H9 (cell line): ENCODE results near the gene ST6GALNAC5. TPM values are rescaled to one million over a fixed set of nuclear protein-coding genes. Genes with fewer than 3 reads are reported as not detected.

Experiments
- DNase-seq: peaks from one replicate; pipeline ENCODE4 v3.0.0-alpha.2; 2017
- H2AFZ ChIP-seq: one replicate; pipeline ENCODE4 v1.6.1; 2013; ENCODE audit warnings: mild to moderate bottlenecking, low read length, control low read depth, moderate library complexity
- H2AK5ac ChIP-seq: 2 replicates; pipeline ENCODE4 v1.6.1; 2013; ENCODE audit warnings: low read length, control low read depth, mixed read lengths; ENCODE audit not compliant: insufficient read length
- H2BK120ac ChIP-seq: one replicate; pipeline ENCODE4 v1.6.1; 2013; ENCODE audit warnings: low read depth, mild to moderate bottlenecking, low read length, control low read depth, inconsistent platforms; ENCODE audit not compliant: poor library complexity, severe bottlenecking
- H2BK12ac ChIP-seq: 2 replicates; pipeline ENCODE4 v1.6.1; 2013; ENCODE audit warnings: low read length, control low read depth, mixed read lengths, low read depth; ENCODE audit not compliant: insufficient read length
- H2BK15ac ChIP-seq: 2 replicates; pipeline ENCODE4 v1.6.1; 2013; ENCODE audit warnings: low read depth, low read length, control low read depth
- H2BK20ac ChIP-seq: one replicate; pipeline ENCODE4 v1.6.1; 2013; ENCODE audit warnings: low read depth, mild to moderate bottlenecking, low read length, control low read depth, inconsistent platforms; ENCODE audit not compliant: poor library complexity, severe bottlenecking
- H2BK5ac ChIP-seq: 2 replicates; pipeline ENCODE4 v1.6.1; 2013; ENCODE audit warnings: low read length, control low read depth, mixed read lengths; ENCODE audit not compliant: insufficient read length
- H3K14ac ChIP-seq: 2 replicates; pipeline ENCODE4 v1.6.1; 2013; ENCODE audit warnings: low read length, control low read depth; ENCODE audit not compliant: insufficient read depth
- H3K18ac ChIP-seq: 2 replicates; pipeline ENCODE4 v1.6.1; 2013; ENCODE audit warnings: low read depth, mild to moderate bottlenecking, mixed read lengths, low read length, control low read depth; ENCODE audit not compliant: insufficient read length
- H3K23ac ChIP-seq: 2 replicates; pipeline ENCODE4 v1.6.1; 2013; ENCODE audit warnings: low read length, control low read depth, mixed read lengths, low read depth; ENCODE audit not compliant: insufficient read length
- H3K23me2 ChIP-seq: 2 replicates; pipeline ENCODE4 v1.6.1; 2013; ENCODE audit warnings: low read depth, mild to moderate bottlenecking, mixed read lengths, low read length, control low read depth; ENCODE audit not compliant: insufficient read length, poor library complexity, severe bottlenecking
- H3K27ac ChIP-seq: 2 replicates; pipeline ENCODE4 v1.5.1; 2013; ENCODE audit warnings: low read length, control low read depth, mixed read lengths, low read depth; ENCODE audit not compliant: insufficient read length
- H3K27me3 ChIP-seq: 2 replicates; pipeline ENCODE4 v1.6.1; 2013; ENCODE audit warnings: low read length, control low read depth, inconsistent platforms; ENCODE audit not compliant: insufficient read depth
- H3K4ac ChIP-seq: 2 replicates; pipeline ENCODE4 v1.6.1; 2013; ENCODE audit warnings: low read depth, mild to moderate bottlenecking, control low read depth, inconsistent platforms, low read length, moderate library complexity
- H3K4me1 ChIP-seq: 2 replicates; pipeline ENCODE4 v1.6.1; 2013; ENCODE audit warnings: low read length, control low read depth, inconsistent platforms; ENCODE audit not compliant: insufficient read depth
- H3K4me2 ChIP-seq: 2 replicates; pipeline ENCODE4 v1.6.1; 2013; ENCODE audit warnings: low read length, control low read depth, mixed read lengths; ENCODE audit not compliant: insufficient read length, insufficient read depth
- H3K56ac ChIP-seq: 2 replicates; pipeline ENCODE4 v1.6.1; 2013; ENCODE audit warnings: low read depth, mild to moderate bottlenecking, mixed read lengths, low read length, control low read depth; ENCODE audit not compliant: insufficient read length
- H3K79me1 ChIP-seq: 2 replicates; pipeline ENCODE4 v1.6.1; 2013; ENCODE audit warnings: low read depth, mild to moderate bottlenecking, moderate library complexity, low read length, control low read depth, inconsistent platforms; ENCODE audit not compliant: insufficient read depth, poor library complexity, severe bottlenecking
- H3K79me2 ChIP-seq: 2 replicates; pipeline ENCODE4 v1.6.1; 2013; ENCODE audit warnings: low read length, control low read depth, inconsistent platforms; ENCODE audit not compliant: insufficient read depth
- H3K9ac ChIP-seq: 2 replicates; pipeline ENCODE4 v1.6.1; 2013; ENCODE audit warnings: low read length, control low read depth, mixed read lengths; ENCODE audit not compliant: insufficient read length; ENCODE audit errors: extremely low read depth
- H3K9me3 ChIP-seq: one replicate; pipeline ENCODE4 v1.6.1; 2013; ENCODE audit warnings: low read depth, low read length, inconsistent platforms; ENCODE audit not compliant: control insufficient read depth
- H3T11ph ChIP-seq: one replicate; pipeline ENCODE4 v1.6.1; 2013; ENCODE audit warnings: mild to moderate bottlenecking, low read length, control low read depth, inconsistent platforms
- H4K20me1 ChIP-seq: one replicate; pipeline ENCODE4 v1.6.1; 2013; ENCODE audit not compliant: control insufficient read depth, insufficient read length, insufficient read depth
- H4K5ac ChIP-seq: 2 replicates; pipeline ENCODE4 v1.6.1; 2013; ENCODE audit warnings: low read depth, mild to moderate bottlenecking, mixed read lengths, low read length, control low read depth; ENCODE audit not compliant: insufficient read length
- H4K8ac ChIP-seq: replicated peaks from 2 replicates; pipeline ENCODE4 v1.6.1; 2013; ENCODE audit warnings: low read length, control low read depth, mixed read lengths, low read depth; ENCODE audit not compliant: insufficient read length
- H4K91ac ChIP-seq: 2 replicates; pipeline ENCODE4 v1.6.1; 2013; ENCODE audit warnings: low read depth, mild to moderate bottlenecking, moderate library complexity, mixed read lengths, low read length, control low read depth; ENCODE audit not compliant: insufficient read length
- H3K27ac Mint-ChIP-seq, 3 experiments: 2 replicates in 2 of 3; 3 replicates in 1 of 3; pipeline ENCODE4 v1.8.0; 2020 to 2021; ENCODE audit warnings: mixed read lengths in 3 of 3, mild to moderate bottlenecking in 1 of 3, moderate library complexity in 1 of 3
- H3K27me3 Mint-ChIP-seq: 2 replicates; pipeline ENCODE4 v1.8.0; 2021; ENCODE audit warnings: low read depth, mild to moderate bottlenecking, moderate library complexity, mixed read lengths
- H3K36me3 Mint-ChIP-seq, 3 experiments: 2 replicates in 2 of 3; 3 replicates in 1 of 3; pipeline ENCODE4 v1.8.0; 2020 to 2021; ENCODE audit warnings: low read depth in 3 of 3, mixed read lengths in 3 of 3; ENCODE audit not compliant: insufficient read depth in 1 of 3
- H3K4me1 Mint-ChIP-seq, 2 experiments: 2 replicates each; pipeline ENCODE4 v1.8.0; 2020; ENCODE audit warnings: mixed read lengths in 2 of 2
- H3K4me3 Mint-ChIP-seq, 2 experiments: 2 replicates in 1 of 2; 3 replicates in 1 of 2; pipeline ENCODE4 v1.8.0; 2020 to 2021; ENCODE audit warnings: mild to moderate bottlenecking in 2 of 2, mixed read lengths in 2 of 2, moderate library complexity in 1 of 2
- H3K9me3 Mint-ChIP-seq, 2 experiments: 2 replicates in 1 of 2; 3 replicates in 1 of 2; pipeline ENCODE4 v1.8.0; 2020; ENCODE audit warnings: mild to moderate bottlenecking in 2 of 2, mixed read lengths in 2 of 2, moderate library complexity in 1 of 2
- CTCF ChIP-seq: fragments of 200-600 bp; sonication (generic); conservative IDR thresholded peaks from 3 replicates; pipeline ENCODE4 v1.8.0; 2021; ENCODE audit warnings: antibody characterized with exemption, mild to moderate bottlenecking
- WGBS: extraction: QIAGEN DNeasy Blood & Tissue Kit; methylation state at CpG from one replicate; pipeline ENCODE4 v1.1.7; 2013; ENCODE audit warnings: missing lambda C conversion rate, low lambda C conversion rate, mixed read lengths; ENCODE audit not compliant: insufficient read length; ENCODE audit errors: extremely low coverage; 5-methylcytosine and 5-hydroxymethylcytosine counted together
- total RNA-seq: library from RNA; stranded (reverse); gene quantifications from 2 replicates; pipeline ENCODE4 v1.2.1, GENCODE V29; 2021

ST6GALNAC5 gene
- total RNA-seq, 1 experiment from 2014 or later = 3.3 TPM

- peaks cover 19 to 22% of the 10 kb centered on the region in 2 experiments for H3K4me1 Mint-ChIP-seq
- Histone ChIP-seq H2AK5ac (no peak overlapping the region), H3K27ac (no peak overlapping the region), H3K9ac (no peak overlapping the region), H4K20me1 (no peaks in the 10 kb centered on the region), H3K4ac (no peak overlapping the region), H4K91ac (no peak overlapping the region), H3K23me2 (peaks cover 3% of the 10 kb centered on the region), H2BK5ac (no peak overlapping the region), H3T11ph (no peak overlapping the region), H4K5ac (no peak overlapping the region), H3K4me1 (peaks cover 2% of the 10 kb centered on the region; the same call in 1 of the 2 replicates), H3K9me3 (no peaks in the 10 kb centered on the region), H3K79me1 (no peaks in the 10 kb centered on the region), H3K18ac (no peak overlapping the region), H3K23ac (no peak overlapping the region), H3K14ac (no peak overlapping the region), H3K4me2 (no peak overlapping the region), H3K79me2 (no peaks in the 10 kb centered on the region), H2BK20ac (no peak overlapping the region), H3K27me3 (no peaks in the 10 kb centered on the region), H2BK120ac (no peak overlapping the region), H3K56ac (no peak overlapping the region), H4K8ac (no peak overlapping the region), H2BK15ac (no peak overlapping the region), H2AFZ (no peak overlapping the region), H2BK12ac (no peak overlapping the region)
- whole genome bisulfite sequencing = no CpG with 5 or more reads among the region's 3 CpGs
- no peaks in the 10 kb centered on the region for H3K36me3 Mint-ChIP-seq
- DNase-seq = no peak
- no peaks in the 10 kb centered on the region; a peak in 1 of 5 replicates for H3K9me3 Mint-ChIP-seq
- H3K27ac Mint-ChIP-seq = no peak overlapping the region
- H3K27me3 Mint-ChIP-seq = no peaks in the 10 kb centered on the region
- H3K4me3 Mint-ChIP-seq = no peak overlapping the region
- no peak for TF ChIP-seq CTCF
These were observed 140.4 kb downstream of the ST6GALNAC5 start for GRCh38 chr1:77007675-77008074.
